IPS-15b (cell line): ENCODE data around the gene LRG1.

Source experiments
- H3K27me3 ChIP-seq: one replicate; pipeline ENCODE4 v1.6.1; 2013; ENCODE audit warnings: low read length; ENCODE audit not compliant: control insufficient read depth, insufficient read depth
- H3K36me3 ChIP-seq: one replicate; pipeline ENCODE4 v1.6.1; 2013; ENCODE audit warnings: low read length; ENCODE audit not compliant: control insufficient read depth, insufficient read depth
- H3K4me1 ChIP-seq: one replicate; pipeline ENCODE4 v1.6.1; 2013; ENCODE audit warnings: mild to moderate bottlenecking, low read length; ENCODE audit not compliant: control insufficient read depth, insufficient read depth
- H3K4me3 ChIP-seq: one replicate; pipeline ENCODE4 v1.5.1; 2013; ENCODE audit warnings: low read depth, low read length
- H3K9ac ChIP-seq: one replicate; pipeline ENCODE4 v1.6.1; 2013; ENCODE audit warnings: low read depth, mild to moderate bottlenecking, low read length
- H3K9me3 ChIP-seq: one replicate; pipeline ENCODE4 v1.6.1; 2013; ENCODE audit warnings: mild to moderate bottlenecking, low read length; ENCODE audit not compliant: control insufficient read depth, insufficient read depth

Gene LRG1

DNA sequence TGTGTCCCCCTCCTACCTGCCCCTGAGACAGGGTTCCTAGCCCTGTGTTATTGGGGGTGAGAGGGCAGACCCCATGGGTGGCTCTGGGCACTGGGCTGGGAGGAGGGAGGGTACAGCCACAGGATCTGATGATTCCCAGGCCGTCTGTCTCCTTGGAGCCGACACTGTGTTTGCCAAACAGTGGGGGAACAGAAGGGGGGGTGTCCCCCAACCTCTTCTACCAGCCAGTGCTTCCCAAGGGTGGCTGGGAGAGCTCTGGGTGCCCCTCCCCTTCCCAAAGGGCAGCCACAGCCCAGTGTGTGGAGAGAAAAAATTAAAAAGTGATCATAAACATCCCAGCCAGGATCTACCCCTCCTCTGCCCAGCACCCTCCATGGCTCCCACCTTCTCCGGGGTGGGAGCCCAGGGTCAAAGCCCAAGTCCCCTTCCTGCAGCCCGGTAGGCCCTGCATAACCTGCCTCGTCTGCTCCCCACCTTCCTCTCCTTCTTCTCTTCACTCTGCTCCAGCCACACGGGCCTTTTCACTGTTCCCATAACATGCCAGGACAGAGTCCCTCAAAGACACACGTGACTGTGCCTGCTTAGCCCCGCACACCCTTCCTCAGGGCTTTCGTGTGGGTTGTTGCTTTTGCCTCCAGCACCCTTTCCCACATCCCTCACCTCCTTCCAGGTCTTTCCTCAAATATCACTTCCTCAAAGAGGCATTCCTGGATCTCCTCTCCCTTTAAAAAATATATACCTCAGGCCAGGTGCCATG, 20.1 kb downstream of the LRG1 start:
- H3K27me3 ChIP-seq = no peaks in the 10 kb centered on the region
- no peaks in the 10 kb centered on the region for H3K36me3 ChIP-seq
- H3K9ac ChIP-seq = no peak overlapping the region
- H3K4me3 ChIP-seq = no peak overlapping the region
- H3K4me1 ChIP-seq = no peaks in the 10 kb centered on the region
- no peaks in the 10 kb centered on the region for H3K9me3 ChIP-seq

GRCh38 chr19:4519172-4519496, 20.7 kb downstream of the LRG1 start:
- Histone ChIP-seq H3K4me1 (no peaks in the 10 kb centered on the region), H3K36me3 (no peaks in the 10 kb centered on the region), H3K27me3 (no peaks in the 10 kb centered on the region), H3K9ac (no peak overlapping the region), H3K9me3 (no peaks in the 10 kb centered on the region), H3K4me3 (no peak overlapping the region)

GRCh38 chr19:4518345-4519171, 21.3 kb downstream of the LRG1 start, which contains the start of gene PLIN4:
PLIN4 (minus strand) TSS chr19:4518486; CDS start chr19:4518272, 214 bp downstream.
- no peaks in the 10 kb centered on the region for H3K4me1 ChIP-seq
- H3K9ac ChIP-seq = no peak within 1 kb of the TSS
- no peaks in the 10 kb centered on the region for H3K36me3 ChIP-seq
- no peaks in the 10 kb centered on the region for H3K9me3 ChIP-seq
- H3K27me3 ChIP-seq = no peaks in the 10 kb centered on the region
- H3K4me3 ChIP-seq = no peak within 1 kb of the TSS

- no peaks in the 10 kb centered on the region for H3K4me1 ChIP-seq
- H3K4me3 ChIP-seq = no peak overlapping the region
- H3K9me3 ChIP-seq = no peaks in the 10 kb centered on the region
- no peaks in the 10 kb centered on the region for H3K36me3 ChIP-seq
- peaks cover 2% of the 10 kb centered on the region for H3K27me3 ChIP-seq
- H3K9ac ChIP-seq = no peak overlapping the region
These were observed 22.3 kb downstream of the LRG1 start for GRCh38 chr19:4517451-4518057.

GRCh38 chr19:4516939-4517300, 22.9 kb downstream of the LRG1 start:
- Histone ChIP-seq H3K9me3 (no peaks in the 10 kb centered on the region), H3K36me3 (no peaks in the 10 kb centered on the region), H3K4me1 (no peaks in the 10 kb centered on the region), H3K27me3 (peaks cover 2% of the 10 kb centered on the region), H3K9ac (no peak overlapping the region), H3K4me3 (no peak overlapping the region)

- no peaks in the 10 kb centered on the region for H3K9me3 ChIP-seq
- peaks cover 6% of the 10 kb centered on the region for H3K27me3 ChIP-seq
- no peaks in the 10 kb centered on the region for H3K36me3 ChIP-seq
- no peak overlapping the region for H3K9ac ChIP-seq
- no peaks in the 10 kb centered on the region for H3K4me1 ChIP-seq
- H3K4me3 ChIP-seq = no peak overlapping the region
These were observed 23.5 kb downstream of the LRG1 start for GRCh38 chr19:4516199-4516938.

DNA sequence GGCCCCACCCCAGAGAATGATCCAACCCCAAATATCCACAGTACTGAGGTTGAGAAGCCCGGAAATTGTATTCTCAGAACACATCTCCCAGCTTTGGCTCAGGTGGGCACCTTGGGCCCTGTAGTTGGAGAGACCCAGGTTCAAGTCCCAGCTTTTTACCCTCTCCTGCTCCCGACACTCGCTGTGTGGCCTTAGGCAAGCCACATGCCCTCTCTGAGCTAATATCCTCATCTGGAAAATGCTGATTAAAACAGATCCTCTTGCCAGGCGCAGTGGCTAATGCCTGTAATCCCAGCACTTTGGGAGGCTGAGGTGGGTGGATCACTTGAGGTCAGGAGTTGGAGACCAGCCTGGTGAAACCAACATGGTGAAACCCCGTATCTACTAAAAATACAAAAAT, 24.1 kb downstream of the LRG1 start:
- no peak overlapping the region for H3K4me3 ChIP-seq
- H3K4me1 ChIP-seq = no peaks in the 10 kb centered on the region
- no peaks in the 10 kb centered on the region for H3K36me3 ChIP-seq
- peaks cover 12% of the 10 kb centered on the region for H3K27me3 ChIP-seq
- H3K9me3 ChIP-seq = no peaks in the 10 kb centered on the region
- H3K9ac ChIP-seq = no peak overlapping the region

- Histone ChIP-seq H3K4me3 (no peak overlapping the region), H3K9me3 (no peaks in the 10 kb centered on the region), H3K9ac (no peak overlapping the region), H3K27me3 (peaks cover 13% of the 10 kb centered on the region), H3K4me1 (no peaks in the 10 kb centered on the region), H3K36me3 (no peaks in the 10 kb centered on the region)
These were observed 26.6 kb downstream of the LRG1 start for GRCh38 chr19:4513248-4513647.

DNA sequence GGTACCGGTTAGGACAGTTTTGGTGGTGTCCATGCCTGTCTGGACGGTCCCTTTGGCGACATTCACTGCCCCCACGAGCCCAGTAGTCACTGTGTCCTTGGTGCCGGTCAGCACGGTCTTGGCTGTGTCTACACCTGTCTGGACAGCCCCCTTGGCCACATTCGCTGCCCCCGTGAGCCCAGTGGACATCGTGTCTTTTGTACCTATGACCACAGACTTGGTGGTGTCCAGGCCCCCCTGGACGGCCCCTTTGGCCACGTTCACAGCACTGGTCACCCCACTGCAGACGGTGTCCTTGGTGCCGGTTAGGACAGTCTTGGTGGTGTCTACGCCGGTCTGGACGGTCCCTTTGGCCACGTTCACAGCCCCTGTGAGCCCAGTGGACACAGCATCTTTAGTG, 27.8 kb downstream of the LRG1 start:
- no peak overlapping the region for H3K9ac ChIP-seq
- peaks cover 13% of the 10 kb centered on the region for H3K27me3 ChIP-seq
- H3K4me3 ChIP-seq = no peak overlapping the region
- no peaks in the 10 kb centered on the region for H3K36me3 ChIP-seq
- H3K4me1 ChIP-seq = no peaks in the 10 kb centered on the region
- no peaks in the 10 kb centered on the region for H3K9me3 ChIP-seq

GRCh38 chr19:4511300-4512054, 28.4 kb downstream of the LRG1 start:
- H3K4me1 ChIP-seq = no peaks in the 10 kb centered on the region
- no peak overlapping the region for H3K9ac ChIP-seq
- no peak overlapping the region for H3K4me3 ChIP-seq
- H3K36me3 ChIP-seq = no peaks in the 10 kb centered on the region
- peaks cover 13% of the 10 kb centered on the region for H3K27me3 ChIP-seq
- H3K9me3 ChIP-seq = no peaks in the 10 kb centered on the region
